G401 (cell line): ENCODE results near the gene FOXS1. TPM values are rescaled to one million over a fixed set of nuclear protein-coding genes. Genes with fewer than 3 reads are reported as not detected.

Experiments
- DNase-seq: peaks from one replicate; pipeline ENCODE4 v3.0.0-alpha.2; 2015; ENCODE audit warnings: low spot score
- in situ Hi-C: cut with HindIII; loops from 2 replicates; pipeline ENCODE4 v1.10.0; 2016; ENCODE audit warnings: low sequenced_read_pairs, mixed read lengths
- total RNA-seq: library from RNA; depleted of rRNA; stranded (reverse); fragments of >200 nt; shearing (Covaris generic); gene quantifications from 2 replicates; pipeline ENCODE4 v1.2.3, GENCODE V29; 2014; rRNA removed

Gene FOXS1
- total RNA-seq, 1 experiment from 2014 or later: 3.4 TPM

GRCh38 chr20:31809661-31810060 is 35.7 kb downstream of the FOXS1 start:
- no peak for DNase-seq
- in situ Hi-C loops: no loop called here

GRCh38 chr20:31808481-31808880 is 36.9 kb downstream of the FOXS1 start:
- no peak for DNase-seq
- in situ Hi-C loops: no loop called here

GRCh38 chr20:31806564-31807355 is 38.6 kb downstream of the FOXS1 start:
- no peak for DNase-seq
- in situ Hi-C loops: no loop called here

- no peak for DNase-seq
- in situ Hi-C loops: no loop called here
Measured at GRCh38 chr20:31803552-31804291, 41.7 kb downstream of the FOXS1 start.

GRCh38 chr20:31801508-31801907 is 43.9 kb downstream of the FOXS1 start:
- in situ Hi-C loops: no loop called here

GRCh38 chr20:31797364-31797763 is 48.0 kb downstream of the FOXS1 start:
- in situ Hi-C loops: no loop called here
- no peak for DNase-seq

More at GRCh38 chr20:31801508-31801907, 43.9 kb downstream of the FOXS1 start:
- no peak for DNase-seq

Other genes starting within 250 kb of the FOXS1 start
- gene ID1, start 240.3 kb downstream of the FOXS1 start, total RNA-seq: 1,330 and 1,439 TPM in 2 replicates
- gene COX4I2, start 207.7 kb downstream of the FOXS1 start, total RNA-seq: not detected in 2 replicates
- gene BCL2L1, start 122.7 kb downstream of the FOXS1 start, total RNA-seq: 104 and 109 TPM in 2 replicates
- gene TPX2, start 106.3 kb downstream of the FOXS1 start, total RNA-seq: 94.2 and 155 TPM in 2 replicates
- gene MYLK2, start 26.2 kb downstream of the FOXS1 start, total RNA-seq: 0.44 TPM in 1 of 2 replicates, not detected in the other
- gene DUSP15, start 24.9 kb upstream of the FOXS1 start, total RNA-seq: 0.37 and 3.4 TPM in 2 replicates
- 2.0 TPM in 1 of 2 replicates, not detected in the other for gene TTLL9, start 25.0 kb upstream of the FOXS1 start, total RNA-seq
- gene PDRG1, start 106.4 kb upstream of the FOXS1 start, total RNA-seq: 37.4 and 50.9 TPM in 2 replicates
- 5.7 and 6.8 TPM in 2 replicates for gene XKR7, start 122.5 kb upstream of the FOXS1 start, total RNA-seq
- gene CCM2L, start 164.8 kb upstream of the FOXS1 start, total RNA-seq: 40.7 and 52.6 TPM in 2 replicates
- gene HCK, start 206.6 kb upstream of the FOXS1 start, total RNA-seq: 0.12 and 0.41 TPM in 2 replicates